ENCODE results near the gene PTPRU. TPM values are rescaled to one million over a fixed set of nuclear protein-coding genes. Genes with fewer than 3 reads are reported as not detected.
A peak's percentile ranks its signal among the peaks of the same experiment; 100 is the strongest.

The PTPRU gene
- total and polyA plus RNA-seq, 2 of the 8 experiments (the other 6 are each of a cell fraction or from before 2014, with no cell fraction given), result 33.8 to 41.8 TPM

- 0 out of 4 replicates have a peak, but pooled peaks of 1 of the 2 experiments have one; percentile 32 for TF ChIP-seq HDAC2 (IDR thresholded peaks at IDR 0.05; ENCODE audit: borderline replicate concordance in 1 of 2, low read depth in 2 of 2, low read length in 2 of 2)
- peak; percentile 88 for TF ChIP-seq E2F6 (IDR thresholded peaks at IDR 0.05)
- TF ChIP-seq KDM5A (IDR thresholded peaks at IDR 0.05; ENCODE audit: low read length), result no peak
- peak; percentile 75 for TF ChIP-seq SUZ12 (IDR thresholded peaks at IDR 0.05; ENCODE audit: low read length)
- peak; percentile 46 for TF ChIP-seq ASH2L (IDR thresholded peaks at IDR 0.05; ENCODE audit: low read length)
- no peak for TF ChIP-seq CBX5 (IDR thresholded peaks at IDR 0.05; ENCODE audit: low read depth, low read length)
- TF ChIP-seq CHD7 (IDR thresholded peaks at IDR 0.05; ENCODE audit: insufficient replicate concordance, low read length), result no peak
- TF ChIP-seq CHD2 (IDR thresholded peaks at IDR 0.05; ENCODE audit: low read length), result no peak
- TF ChIP-seq EZH2 (IDR thresholded peaks at IDR 0.05; ENCODE audit: low read depth, low read length, severe bottlenecking), result peak; percentile 52
Measured at GRCh38 chr1:29237852-29238619, 1.7 kb downstream of the PTPRU start (continued).

All from H1 (cell line).